Ovary (tissue), 3 donors: Measurements from ENCODE around the gene CDCP1.
"Not testable (repeated sequence)": the region's sequence is repeated elsewhere in the genome, so short reads cannot be mapped to it uniquely, and the experiment has no call there.

Experiments used
- CTCF ChIP-seq, 3 donors: fragments of 450-650 bp in 2 of 3; fragments of 200-600 bp in 1 of 3; IDR thresholded peaks; one replicate each; pipeline versions ENCODE4 v1.5.1 to v1.8.0; 2016 to 2022; ENCODE audit warnings: antibody characterized with exemption in 3 of 3, mild to moderate bottlenecking in 1 of 3
- EP300 ChIP-seq: sonication (generic); formaldehyde crosslinking; IDR thresholded peaks from one replicate; pipeline ENCODE4 v1.6.1; 2017; ENCODE audit warnings: antibody characterized with exemption
- donor health status: DM: no; HTN: no; CAD: no.

GRCh38 chr3:45078256-45078655 is 67.9 kb downstream of the CDCP1 start:
- TF ChIP-seq CTCF (IDR thresholded peaks at IDR 0.05); EP300: not testable (repeated sequence)
